Inflammatory macrophage treated with lipopolysaccharide for 4 hours (primary cell): ENCODE data around the gene MYBPC3.
A peak's percentile ranks its signal among the peaks of the same experiment; 100 is the strongest.

Experiments
- DNase-seq: peaks from one replicate; pipeline ENCODE4 v3.0.0-alpha.2; 2020

The MYBPC3 gene

GRCh38 chr11:47383071-47383470 is 30.6 kb upstream of the MYBPC3 start:
- DNase-seq = peak; percentile 78

DNA sequence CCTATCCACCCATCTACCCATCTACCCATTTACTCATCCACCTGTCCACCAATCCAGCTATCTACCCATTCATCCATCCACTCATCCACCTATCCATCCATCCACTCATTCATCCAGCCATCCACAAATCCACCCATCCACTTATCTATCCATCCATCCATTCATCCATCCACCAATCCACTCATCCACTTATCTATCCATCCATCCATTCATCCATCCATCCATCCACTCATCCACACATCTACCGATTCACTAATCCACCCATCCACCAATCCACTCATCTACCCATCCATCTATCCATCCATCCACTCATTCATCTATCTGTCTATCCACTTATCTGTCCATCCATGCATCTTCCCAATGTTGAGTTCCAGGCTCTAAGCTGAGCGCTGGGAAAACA is 27.6 kb upstream of the MYBPC3 start:
- DNase-seq = no peak

GRCh38 chr11:47379317-47379716 is 26.8 kb upstream of the MYBPC3 start:
- no peak for DNase-seq

DNA sequence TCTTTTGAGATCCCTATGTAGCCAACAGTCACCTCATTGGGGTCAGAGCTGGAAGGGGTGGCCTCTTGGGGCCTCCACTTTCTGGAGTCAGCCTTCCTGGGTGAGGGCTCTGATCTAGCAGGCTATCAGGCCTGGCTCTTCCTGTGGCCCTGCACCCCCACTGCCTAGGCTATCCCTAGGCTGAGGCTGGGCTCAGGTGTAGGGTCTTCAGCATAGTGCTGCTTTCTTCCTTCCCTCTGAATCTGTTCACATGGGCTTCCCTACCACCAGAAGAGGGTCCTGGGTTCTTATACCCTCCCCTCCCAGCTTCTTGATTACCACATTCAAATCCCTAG is 26.3 kb upstream of the MYBPC3 start:
- no peak for DNase-seq

- peak; percentile 97 for DNase-seq
Measured at GRCh38 chr11:47378010-47378835, 25.7 kb upstream of the MYBPC3 start, which contains the start of gene SPI1. Gene SPI1, minus strand, starts transcription at chr11:47378547. Its CDS starts 194 bp downstream, at chr11:47378353.

- peak; percentile 46 for DNase-seq
Measured at GRCh38 chr11:47377571-47378009, 25.1 kb upstream of the MYBPC3 start.

GRCh38 chr11:47376525-47377371 is 24.2 kb upstream of the MYBPC3 start:
- peak; percentile 86 for DNase-seq

- no peak for DNase-seq
Measured at GRCh38 chr11:47376107-47376524, 23.6 kb upstream of the MYBPC3 start.

DNA sequence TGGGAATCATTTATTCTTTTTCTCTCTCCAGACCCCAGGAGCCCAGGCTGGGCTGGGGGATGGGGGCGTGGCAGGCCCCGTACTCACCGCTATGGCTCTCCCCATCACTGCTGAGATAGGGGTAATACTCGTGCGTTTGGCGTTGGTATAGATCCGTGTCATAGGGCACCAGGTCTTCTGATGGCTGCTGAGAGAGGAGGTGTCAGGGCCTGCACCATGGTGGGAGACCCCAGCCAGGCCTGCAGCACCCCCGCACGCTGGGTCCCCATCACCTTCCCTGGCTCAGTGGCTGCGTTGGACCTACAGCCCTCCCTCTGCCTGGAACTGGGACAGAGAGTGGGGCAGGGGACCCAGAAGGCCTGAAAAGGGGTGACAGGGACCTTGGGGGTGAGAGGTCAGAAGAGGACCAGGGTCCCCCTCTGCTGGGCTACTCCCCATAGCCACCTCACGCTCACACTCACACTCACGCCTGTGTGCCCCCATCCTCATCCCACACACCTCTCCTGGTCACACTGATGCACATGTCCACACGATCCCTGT is 23.1 kb upstream of the MYBPC3 start:
- DNase-seq = no peak

DNA sequence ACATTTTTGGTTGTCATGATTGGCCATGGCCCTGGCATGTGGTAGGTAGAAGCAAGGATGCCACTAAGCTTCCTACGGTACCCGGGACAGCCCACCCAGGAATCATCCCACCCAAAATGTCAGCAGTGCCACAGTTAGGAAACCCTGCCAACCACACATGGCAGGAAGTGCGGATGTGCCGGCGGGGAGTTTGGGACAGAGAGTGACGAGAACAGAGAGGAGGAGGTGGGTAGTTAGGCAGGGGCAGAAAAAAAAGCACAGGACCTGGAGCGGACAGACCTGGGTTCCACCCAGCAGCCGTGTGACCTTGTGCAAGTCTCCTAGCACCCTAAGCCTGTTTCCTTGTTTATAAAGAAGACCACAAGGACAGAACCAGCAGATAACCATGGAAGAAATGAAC is 22.5 kb upstream of the MYBPC3 start:
- peak; percentile 53 for DNase-seq

- no peak for DNase-seq
Measured at GRCh38 chr11:47374720-47375019, 22.2 kb upstream of the MYBPC3 start.

- DNase-seq = peak; percentile 77
Measured at GRCh38 chr11:47373876-47374719, 21.6 kb upstream of the MYBPC3 start.

DNA sequence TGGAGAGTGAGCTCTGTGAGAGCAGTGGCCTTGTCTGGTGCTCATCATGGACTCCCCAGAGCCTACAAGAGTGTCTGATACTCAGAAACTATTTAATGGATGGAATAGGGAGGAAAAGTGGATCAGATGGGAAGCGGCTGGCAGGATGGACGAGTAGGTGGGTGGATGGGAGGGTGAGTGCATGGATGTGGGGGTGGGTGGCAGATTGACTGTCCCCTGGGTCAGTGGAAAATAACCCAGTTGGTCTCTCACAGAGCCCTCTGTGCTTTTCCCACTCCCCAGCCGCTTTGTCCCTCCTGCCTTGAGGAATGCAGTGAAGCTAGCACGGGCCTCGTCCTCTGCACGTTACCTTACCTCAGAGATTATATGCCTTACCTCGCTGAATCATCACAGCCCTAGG is 19.9 kb upstream of the MYBPC3 start:
- no peak for DNase-seq

DNA sequence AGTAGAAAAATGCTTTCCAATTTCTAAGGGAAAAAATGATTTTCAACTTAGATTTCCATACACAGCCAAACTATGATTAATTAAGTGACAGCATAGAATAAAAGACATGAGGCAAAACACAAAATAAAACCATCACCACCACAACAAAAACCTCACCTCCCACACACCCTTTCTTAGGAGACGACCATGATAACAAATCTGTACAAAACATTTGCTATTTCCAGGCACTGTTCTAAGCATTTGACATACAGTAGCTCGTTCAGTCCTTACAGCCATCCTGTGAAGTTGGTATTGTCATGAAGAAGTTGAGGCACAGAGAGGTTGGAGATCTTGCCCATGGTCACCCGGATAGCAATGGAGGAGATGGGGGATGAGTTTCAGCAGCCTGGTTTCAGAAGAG is 17.2 kb upstream of the MYBPC3 start:
- DNase-seq = no peak

DNA sequence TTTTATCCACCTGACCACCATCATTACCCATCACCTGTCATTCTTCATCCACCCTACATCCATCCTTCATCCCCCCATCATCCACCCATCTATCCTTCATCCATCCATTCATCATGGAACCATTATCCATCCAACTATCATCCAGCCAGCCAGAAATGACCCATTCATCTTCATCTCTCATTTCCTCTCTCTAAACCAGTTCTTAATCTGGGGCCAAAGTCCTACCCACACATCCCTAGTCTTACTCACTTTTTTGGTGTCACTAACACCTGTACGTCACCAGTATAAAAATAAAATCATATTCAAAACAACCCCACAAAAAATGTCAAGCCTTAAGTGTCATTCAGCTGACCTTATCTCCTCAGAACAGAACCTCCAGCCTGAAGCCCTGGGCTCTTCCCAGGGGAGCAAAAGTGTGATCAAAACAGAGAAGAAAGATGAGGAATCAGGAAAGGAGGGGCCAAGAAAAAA is 13.6 kb upstream of the MYBPC3 start:
- no peak for DNase-seq

- DNase-seq = no peak
Measured at GRCh38 chr11:47361419-47361818, 8.9 kb upstream of the MYBPC3 start.

GRCh38 chr11:47360341-47360740 is 7.8 kb upstream of the MYBPC3 start:
- no peak for DNase-seq

GRCh38 chr11:47359586-47359985 is 7.1 kb upstream of the MYBPC3 start:
- DNase-seq = peak; percentile 69

GRCh38 chr11:47359162-47359561 is 6.7 kb upstream of the MYBPC3 start:
- no peak for DNase-seq

DNA sequence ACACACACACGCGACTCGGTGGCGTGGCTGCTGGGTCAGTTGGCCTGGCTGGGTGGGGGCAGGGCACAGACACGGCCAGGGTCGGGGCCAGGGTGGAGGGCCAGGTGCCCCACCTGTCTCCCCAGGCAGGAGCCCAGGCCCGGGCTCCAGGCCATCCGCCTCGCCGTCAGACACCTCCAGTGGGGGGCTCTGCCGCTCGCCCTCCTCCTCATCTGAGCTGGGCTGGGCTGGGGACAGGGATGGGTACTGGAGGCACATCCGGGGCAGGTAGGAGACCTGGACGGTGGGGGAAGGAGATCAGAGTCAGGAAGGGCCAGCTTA is 6.2 kb upstream of the MYBPC3 start:
- no peak for DNase-seq

GRCh38 chr11:47357985-47358730 is 5.7 kb upstream of the MYBPC3 start:
- DNase-seq = no peak

DNA sequence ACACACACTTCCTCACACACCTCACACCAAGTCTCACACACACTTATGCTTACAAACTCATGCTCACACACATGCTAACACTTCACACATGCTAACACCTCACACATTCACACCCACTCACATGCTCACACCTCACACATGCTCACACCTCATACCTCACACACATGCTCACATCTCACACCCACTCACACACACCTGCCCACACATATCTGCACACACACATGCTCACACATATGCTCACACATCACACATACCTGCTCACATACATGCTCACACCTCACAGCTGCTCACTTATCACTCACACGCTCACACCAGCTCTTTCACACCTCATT is 4.5 kb upstream of the MYBPC3 start:
- no peak for DNase-seq
